Mesenchymal stem cell (in vitro differentiated cells and primary cell): ENCODE data around the gene TBC1D10A.

ENCODE experiments used
- DNase-seq: peaks from one replicate; pipeline ENCODE4 v3.0.0-alpha.2; 2013
- H2AFZ ChIP-seq: one replicate; pipeline ENCODE4 v1.6.1; 2013; ENCODE audit warnings: low read depth, mild to moderate bottlenecking, control low read depth, inconsistent platforms, low read length, moderate library complexity
- H2AK5ac ChIP-seq: 2 replicates; pipeline ENCODE4 v1.6.1; 2013; ENCODE audit warnings: low read length, moderate library complexity, mild to moderate bottlenecking, inconsistent platforms; ENCODE audit not compliant: severe bottlenecking
- H2BK120ac ChIP-seq: one replicate; pipeline ENCODE4 v1.6.1; 2013; ENCODE audit warnings: low read depth, mild to moderate bottlenecking, inconsistent platforms, low read length, moderate library complexity
- H2BK12ac ChIP-seq, 2 experiments: one replicate each; pipeline ENCODE4 v1.6.1; 2013; ENCODE audit warnings: inconsistent platforms in 2 of 2, low read length in 2 of 2, mild to moderate bottlenecking in 2 of 2, moderate library complexity in 2 of 2, control low read depth in 1 of 2
- H2BK15ac ChIP-seq: one replicate; pipeline ENCODE4 v1.6.1; 2013; ENCODE audit warnings: mild to moderate bottlenecking, low read depth, inconsistent platforms; ENCODE audit not compliant: poor library complexity, severe bottlenecking
- H2BK5ac ChIP-seq: 2 replicates; pipeline ENCODE4 v1.6.1; 2013; ENCODE audit warnings: low read depth, mild to moderate bottlenecking, low read length, control low read depth, inconsistent platforms; ENCODE audit not compliant: poor library complexity, severe bottlenecking
- H3K14ac ChIP-seq, 2 experiments: one replicate each; pipeline ENCODE4 v1.6.1; 2013; ENCODE audit warnings: inconsistent platforms in 2 of 2, low read length in 2 of 2, control low read depth in 1 of 2, mild to moderate bottlenecking in 1 of 2, moderate library complexity in 1 of 2
- H3K18ac ChIP-seq, 2 experiments: one replicate each; pipeline ENCODE4 v1.6.1; 2013; ENCODE audit warnings: inconsistent platforms in 2 of 2, low read length in 2 of 2, control low read depth in 1 of 2, low read depth in 1 of 2, mild to moderate bottlenecking in 1 of 2
- H3K23ac ChIP-seq, 2 experiments: one replicate each; pipeline ENCODE4 v1.6.1; 2013; ENCODE audit warnings: inconsistent platforms in 2 of 2, low read length in 2 of 2, mild to moderate bottlenecking in 2 of 2, moderate library complexity in 2 of 2, control low read depth in 1 of 2
- H3K27ac ChIP-seq: 2 replicates; pipeline ENCODE4 v1.5.1; 2013; ENCODE audit warnings: mild to moderate bottlenecking, moderate library complexity, low read length, control low read depth, inconsistent platforms; ENCODE audit not compliant: poor library complexity, severe bottlenecking
- H3K27me3 ChIP-seq, 2 experiments: 2 replicates each; pipeline versions ENCODE4 v1.6.1 to v1.7.0; 2013; ENCODE audit warnings: low read length in 2 of 2, mild to moderate bottlenecking in 2 of 2, moderate library complexity in 2 of 2, control low read depth in 1 of 2, inconsistent platforms in 1 of 2; ENCODE audit not compliant: control insufficient read depth in 1 of 2, insufficient read depth in 1 of 2
- H3K36me3 ChIP-seq, 2 experiments: 2 replicates each; pipeline versions ENCODE4 v1.6.1 to v1.7.0; 2013; ENCODE audit warnings: low read length in 2 of 2, control low read depth in 1 of 2, inconsistent platforms in 1 of 2, low read depth in 1 of 2, mild to moderate bottlenecking in 1 of 2; ENCODE audit not compliant: insufficient read depth in 2 of 2, control insufficient read depth in 1 of 2
- H3K4ac ChIP-seq, 2 experiments: one replicate each; pipeline ENCODE4 v1.6.1; 2013; ENCODE audit warnings: inconsistent platforms in 2 of 2, low read length in 2 of 2, mild to moderate bottlenecking in 2 of 2, moderate library complexity in 2 of 2, control low read depth in 1 of 2, low read depth in 1 of 2
- H3K4me1 ChIP-seq: 2 replicates; pipeline ENCODE4 v1.6.1; 2013; ENCODE audit warnings: low read depth, low read length, control low read depth; ENCODE audit not compliant: control insufficient read depth, insufficient read depth
- H3K4me2 ChIP-seq: 2 replicates; pipeline ENCODE4 v1.6.1; 2013; ENCODE audit warnings: low read length, mild to moderate bottlenecking, inconsistent platforms; ENCODE audit not compliant: poor library complexity, severe bottlenecking
- H3K4me3 ChIP-seq, 2 experiments: 2 replicates each; pipeline versions ENCODE4 v1.5.1 to v1.7.0; 2013; ENCODE audit warnings: low read length in 2 of 2, mild to moderate bottlenecking in 2 of 2, control low read depth in 1 of 2, low read depth in 1 of 2; ENCODE audit not compliant: insufficient read depth in 1 of 2
- H3K79me1 ChIP-seq: replicated peaks from 2 replicates; pipeline ENCODE4 v1.6.1; 2013; ENCODE audit warnings: mild to moderate bottlenecking, control low read depth, low read length, inconsistent platforms; ENCODE audit not compliant: poor library complexity, severe bottlenecking
- H3K9ac ChIP-seq: 2 replicates; pipeline ENCODE4 v1.7.0; 2013; ENCODE audit warnings: mild to moderate bottlenecking, low read length, moderate library complexity
- H3K9me3 ChIP-seq: 2 replicates; pipeline ENCODE4 v1.7.0; 2013; ENCODE audit warnings: mild to moderate bottlenecking, low read length; ENCODE audit not compliant: control insufficient read depth
- H4K8ac ChIP-seq: one replicate; pipeline ENCODE4 v1.6.1; 2013; ENCODE audit warnings: inconsistent platforms, mild to moderate bottlenecking, low read length, moderate library complexity
- H4K91ac ChIP-seq: one replicate; pipeline ENCODE4 v1.6.1; 2013; ENCODE audit warnings: mild to moderate bottlenecking, low read length, inconsistent platforms
- WGBS: methylation state at CpG from one replicate; pipeline ENCODE4 v1.1.7; 2013; ENCODE audit warnings: mixed read lengths; 5-methylcytosine and 5-hydroxymethylcytosine counted together

The TBC1D10A gene

GRCh38 chr22:30262917-30263741 is 63.6 kb downstream of the TBC1D10A start:
- Histone ChIP-seq H3K4ac (peak overlapping the region in 1 of 2 experiments; percentile 9), H3K79me1 (no peaks in the 10 kb centered on the region), H3K23ac (no peak overlapping the region), H2AK5ac (no peak overlapping the region), H3K36me3 (no peaks in the 10 kb centered on the region), H2BK15ac (no peak overlapping the region), H3K14ac (peak overlapping the region in 1 of 2 experiments; percentile 18), H3K4me3 (peak overlapping the region in 1 of 2 experiments; percentile 56), H3K4me1 (peaks cover 34% of the 10 kb centered on the region), H2BK5ac (no peak overlapping the region), H3K18ac (peak overlapping the region in 1 of 2 experiments; percentile 11), H4K91ac (peak overlapping the region; percentile 16), H3K9me3 (no peaks in the 10 kb centered on the region), H3K27ac (no peak overlapping the region), H3K27me3 (peaks cover 0 to 8% of the 10 kb centered on the region in 2 experiments), H2AFZ (no peak overlapping the region), H3K4me2 (peak overlapping the region; percentile 26), H4K8ac (peak overlapping the region; percentile 1), H2BK12ac (peak overlapping the region in 1 of 2 experiments; percentile 15), H2BK120ac (no peak overlapping the region), H3K9ac (peak overlapping the region; percentile 68)
- WGBS: 32% methylated on average over 27 of the region's 27 CpGs
- peak; percentile 65 for DNase-seq

- no peak overlapping the region for H2BK120ac ChIP-seq
- no peak overlapping the region for H2BK15ac ChIP-seq
- H3K4ac ChIP-seq: no peak overlapping the region
- H4K8ac ChIP-seq: no peak overlapping the region
- H2BK12ac ChIP-seq: no peak overlapping the region
- no peak overlapping the region for H2BK5ac ChIP-seq
- H3K27ac ChIP-seq: no peak overlapping the region
- no peak for DNase-seq
- no peaks in the 10 kb centered on the region for H3K36me3 ChIP-seq
- no peaks in the 10 kb centered on the region for H3K9me3 ChIP-seq
- peaks cover 0 to 8% of the 10 kb centered on the region in 2 experiments for H3K27me3 ChIP-seq
- H3K9ac ChIP-seq: no peak overlapping the region
- H2AFZ ChIP-seq: no peak overlapping the region
- no peak overlapping the region for H3K4me3 ChIP-seq
- peaks cover 41% of the 10 kb centered on the region for H3K4me1 ChIP-seq
- H3K4me2 ChIP-seq: no peak overlapping the region
- WGBS: 94% methylated on average over 4 of the region's 4 CpGs
- peak overlapping the region; percentile 1 for H2AK5ac ChIP-seq
- H4K91ac ChIP-seq: no peak overlapping the region
- no peak overlapping the region for H3K18ac ChIP-seq
- H3K23ac ChIP-seq: no peak overlapping the region
- no peaks in the 10 kb centered on the region for H3K79me1 ChIP-seq
- H3K14ac ChIP-seq: no peak overlapping the region
Measured at GRCh38 chr22:30262112-30262511, 64.6 kb downstream of the TBC1D10A start.

- H3K27ac ChIP-seq: no peak overlapping the region
- no peak overlapping the region for H2BK15ac ChIP-seq
- H4K91ac ChIP-seq: no peak overlapping the region
- peaks cover 43% of the 10 kb centered on the region for H3K4me1 ChIP-seq
- H2BK120ac ChIP-seq: no peak overlapping the region
- no peaks in the 10 kb centered on the region for H3K79me1 ChIP-seq
- H3K36me3 ChIP-seq: no peaks in the 10 kb centered on the region
- 80% methylated on average over 8 of the region's 8 CpGs for WGBS
- no peak overlapping the region for H3K4me3 ChIP-seq
- H2BK5ac ChIP-seq: no peak overlapping the region
- no peak overlapping the region for H3K4me2 ChIP-seq
- H2AK5ac ChIP-seq: no peak overlapping the region
- H3K18ac ChIP-seq: no peak overlapping the region
- no peak overlapping the region for H4K8ac ChIP-seq
- no peak overlapping the region for H2BK12ac ChIP-seq
- no peaks in the 10 kb centered on the region for H3K9me3 ChIP-seq
- H3K27me3 ChIP-seq: peaks cover 0 to 8% of the 10 kb centered on the region in 2 experiments
- H3K4ac ChIP-seq: no peak overlapping the region
- no peak overlapping the region for H3K23ac ChIP-seq
- no peak overlapping the region for H3K14ac ChIP-seq
- H3K9ac ChIP-seq: no peak overlapping the region
- DNase-seq: peak; percentile 57
- no peak overlapping the region for H2AFZ ChIP-seq
Measured at GRCh38 chr22:30261134-30261533, 65.6 kb downstream of the TBC1D10A start.

GRCh38 chr22:30260682-30261081 is 66.1 kb downstream of the TBC1D10A start:
- DNase-seq: no peak
- H2BK120ac ChIP-seq: no peak overlapping the region
- H2AFZ ChIP-seq: no peak overlapping the region
- H3K23ac ChIP-seq: no peak overlapping the region
- no peaks in the 10 kb centered on the region for H3K36me3 ChIP-seq
- H3K4me1 ChIP-seq: peaks cover 39% of the 10 kb centered on the region
- no peak overlapping the region for H4K91ac ChIP-seq
- H2BK15ac ChIP-seq: no peak overlapping the region
- no peak overlapping the region for H2AK5ac ChIP-seq
- no peak overlapping the region for H2BK5ac ChIP-seq
- H3K27ac ChIP-seq: no peak overlapping the region
- H3K14ac ChIP-seq: no peak overlapping the region
- H3K4ac ChIP-seq: no peak overlapping the region
- no peaks in the 10 kb centered on the region for H3K79me1 ChIP-seq
- H3K4me3 ChIP-seq: no peak overlapping the region
- WGBS: 89% methylated on average over 8 of the region's 8 CpGs
- no peak overlapping the region for H2BK12ac ChIP-seq
- H3K18ac ChIP-seq: no peak overlapping the region
- no peaks in the 10 kb centered on the region for H3K9me3 ChIP-seq
- peaks cover 0 to 8% of the 10 kb centered on the region in 2 experiments for H3K27me3 ChIP-seq
- no peak overlapping the region for H3K9ac ChIP-seq
- H3K4me2 ChIP-seq: no peak overlapping the region
- H4K8ac ChIP-seq: no peak overlapping the region
